Measurements from ENCODE around the gene C16orf46.

Gene C16orf46

GRCh38 chr16:81073560-81074330, 3.3 kb downstream of the C16orf46 start:
- peak; percentile 46 for DNase-seq (ENCODE audit: low read depth, low spot score)
- H3K9ac ChIP-seq (ENCODE audit: insufficient read length, low read depth) = no peak overlapping the region
- H3K27me3 ChIP-seq (ENCODE audit: insufficient read depth, insufficient read length) = no peaks in the 10 kb centered on the region
- H3K4me1 ChIP-seq (ENCODE audit: insufficient read depth, insufficient read length) = peaks cover 3% of the 10 kb centered on the region
- H3K4me3 ChIP-seq (ENCODE audit: insufficient read length, low read depth) = no peak overlapping the region
- no peak for TF ChIP-seq YY1 (IDR thresholded peaks at IDR 0.05; ENCODE audit: insufficient read depth, insufficient read length)
- no peak for TF ChIP-seq SUZ12 (IDR thresholded peaks at IDR 0.05; ENCODE audit: extremely low read depth, insufficient read depth, insufficient read length)
- TF ChIP-seq ZNF274 (IDR thresholded peaks at IDR 0.05; ENCODE audit: low read depth, low read length) = no peak
- no peaks in the 10 kb centered on the region; the same call in 1 of the 2 replicates for H3K9me3 ChIP-seq (ENCODE audit: insufficient read depth, low read length)
- no peaks in the 10 kb centered on the region for H3K36me3 ChIP-seq (ENCODE audit: insufficient read depth, insufficient read length, low read length)

- no peak for DNase-seq (ENCODE audit: low read depth, low spot score)
- no peaks in the 10 kb centered on the region for H3K36me3 ChIP-seq (ENCODE audit: insufficient read depth, insufficient read length, low read length)
- H3K9ac ChIP-seq (ENCODE audit: insufficient read length, low read depth) = no peak overlapping the region
- no peaks in the 10 kb centered on the region; the same call in 1 of the 2 replicates for H3K9me3 ChIP-seq (ENCODE audit: insufficient read depth, low read length)
- no peaks in the 10 kb centered on the region for H3K27me3 ChIP-seq (ENCODE audit: insufficient read depth, insufficient read length)
- no peak for TF ChIP-seq YY1 (IDR thresholded peaks at IDR 0.05; ENCODE audit: insufficient read depth, insufficient read length)
- no peak for TF ChIP-seq SUZ12 (IDR thresholded peaks at IDR 0.05; ENCODE audit: extremely low read depth, insufficient read depth, insufficient read length)
- TF ChIP-seq ZNF274 (IDR thresholded peaks at IDR 0.05; ENCODE audit: low read depth, low read length) = no peak
- no peak overlapping the region for H3K4me3 ChIP-seq (ENCODE audit: insufficient read length, low read depth)
- H3K4me1 ChIP-seq (ENCODE audit: insufficient read depth, insufficient read length) = no peaks in the 10 kb centered on the region
Measured at GRCh38 chr16:81071805-81072204, 5.2 kb downstream of the C16orf46 start.

DNA sequence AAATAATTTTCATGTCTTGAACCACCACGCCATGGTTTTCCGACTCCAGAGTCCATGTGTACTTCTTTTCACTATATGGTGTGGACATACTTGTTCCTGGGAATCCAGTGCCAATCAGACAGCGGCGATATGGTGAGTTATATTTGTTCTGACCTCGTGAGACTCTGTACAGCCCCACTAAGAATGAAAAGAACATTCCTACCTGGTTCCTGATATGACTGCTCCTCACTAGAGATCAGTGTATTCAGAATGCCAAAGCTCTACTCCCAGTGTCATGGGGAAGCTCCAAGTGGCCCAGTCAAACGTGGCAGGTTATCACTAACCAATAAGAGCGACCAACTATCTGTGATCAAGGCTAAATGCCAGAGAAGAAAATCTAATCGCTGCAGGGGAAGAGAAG, 6.1 kb downstream of the C16orf46 start:
- Histone ChIP-seq H3K27me3 (ENCODE audit: insufficient read depth, insufficient read length) (no peaks in the 10 kb centered on the region), H3K4me1 (ENCODE audit: insufficient read depth, insufficient read length) (no peaks in the 10 kb centered on the region), H3K36me3 (ENCODE audit: insufficient read depth, insufficient read length, low read length) (no peaks in the 10 kb centered on the region), H3K9me3 (ENCODE audit: insufficient read depth, low read length) (no peaks in the 10 kb centered on the region; the same call in 1 of the 2 replicates), H3K4me3 (ENCODE audit: insufficient read length, low read depth) (no peak overlapping the region), H3K9ac (ENCODE audit: insufficient read length, low read depth) (no peak overlapping the region)
- no peak for TF ChIP-seq YY1 (IDR thresholded peaks at IDR 0.05; ENCODE audit: insufficient read depth, insufficient read length)
- no peak for TF ChIP-seq ZNF274 (IDR thresholded peaks at IDR 0.05; ENCODE audit: low read depth, low read length)
- TF ChIP-seq SUZ12 (IDR thresholded peaks at IDR 0.05; ENCODE audit: extremely low read depth, insufficient read depth, insufficient read length) = no peak
- no peak for DNase-seq (ENCODE audit: low read depth, low spot score)

DNA sequence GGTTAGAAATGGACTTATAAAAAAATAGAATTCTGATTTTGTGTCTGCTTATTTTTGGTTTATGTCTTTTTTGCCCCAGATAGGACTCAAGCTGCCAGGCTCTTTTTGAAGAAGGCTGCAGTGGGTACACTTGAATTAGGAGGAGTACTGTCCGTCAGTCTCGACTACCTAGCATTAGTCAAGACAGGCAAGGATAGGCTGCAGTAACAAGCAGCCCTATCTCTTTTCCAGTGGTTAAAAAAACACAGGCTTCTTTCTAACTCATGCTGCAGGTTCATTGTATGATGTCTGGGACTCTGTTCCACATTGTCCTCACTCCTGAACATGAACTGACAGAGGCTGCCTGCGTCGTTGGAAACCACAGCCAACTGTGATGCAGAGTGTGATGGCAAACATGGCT, 8.0 kb downstream of the C16orf46 start:
- Histone ChIP-seq H3K9ac (ENCODE audit: insufficient read length, low read depth) (no peak overlapping the region), H3K4me1 (ENCODE audit: insufficient read depth, insufficient read length) (no peaks in the 10 kb centered on the region), H3K36me3 (ENCODE audit: insufficient read depth, insufficient read length, low read length) (no peaks in the 10 kb centered on the region), H3K9me3 (ENCODE audit: insufficient read depth, low read length) (no peaks in the 10 kb centered on the region; the same call in 1 of the 2 replicates), H3K27me3 (ENCODE audit: insufficient read depth, insufficient read length) (no peaks in the 10 kb centered on the region), H3K4me3 (ENCODE audit: insufficient read length, low read depth) (no peak overlapping the region)
- no peak for DNase-seq (ENCODE audit: low read depth, low spot score)
- no peak for TF ChIP-seq ZNF274 (IDR thresholded peaks at IDR 0.05; ENCODE audit: low read depth, low read length)
- TF ChIP-seq YY1 (IDR thresholded peaks at IDR 0.05; ENCODE audit: insufficient read depth, insufficient read length) = no peak
- no peak for TF ChIP-seq SUZ12 (IDR thresholded peaks at IDR 0.05; ENCODE audit: extremely low read depth, insufficient read depth, insufficient read length)

DNA sequence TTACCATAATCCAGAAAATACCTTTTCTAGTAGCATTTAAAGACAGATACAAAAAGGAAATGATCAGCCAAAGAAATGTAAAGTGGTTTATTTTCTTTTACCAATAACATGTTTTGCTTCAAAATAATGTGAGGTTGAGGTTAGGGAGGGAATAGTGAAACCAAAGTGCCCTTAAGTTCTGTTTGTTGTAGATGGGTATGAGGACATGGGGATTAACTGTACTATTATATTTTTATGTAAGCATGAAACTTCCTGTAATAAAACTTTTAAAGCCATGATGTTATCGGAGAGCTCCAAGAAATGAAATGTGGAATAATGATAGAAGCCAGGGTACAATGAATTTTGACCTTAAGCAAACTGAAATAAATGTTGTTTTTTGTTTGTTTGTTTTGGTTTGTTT, 9.9 kb downstream of the C16orf46 start:
- Histone ChIP-seq H3K9ac (ENCODE audit: insufficient read length, low read depth) (no peak overlapping the region), H3K4me1 (ENCODE audit: insufficient read depth, insufficient read length) (no peaks in the 10 kb centered on the region), H3K27me3 (ENCODE audit: insufficient read depth, insufficient read length) (no peaks in the 10 kb centered on the region), H3K4me3 (ENCODE audit: insufficient read length, low read depth) (no peak overlapping the region), H3K36me3 (ENCODE audit: insufficient read depth, insufficient read length, low read length) (no peaks in the 10 kb centered on the region), H3K9me3 (ENCODE audit: insufficient read depth, low read length) (no peaks in the 10 kb centered on the region; the same call in 1 of the 2 replicates)
- TF ChIP-seq YY1 (IDR thresholded peaks at IDR 0.05; ENCODE audit: insufficient read depth, insufficient read length) = no peak
- TF ChIP-seq SUZ12 (IDR thresholded peaks at IDR 0.05; ENCODE audit: extremely low read depth, insufficient read depth, insufficient read length) = no peak
- no peak for TF ChIP-seq ZNF274 (IDR thresholded peaks at IDR 0.05; ENCODE audit: low read depth, low read length)
- DNase-seq (ENCODE audit: low read depth, low spot score) = no peak

- no peaks in the 10 kb centered on the region for H3K36me3 ChIP-seq (ENCODE audit: insufficient read depth, insufficient read length, low read length)
- H3K9ac ChIP-seq (ENCODE audit: insufficient read length, low read depth) = no peak overlapping the region
- no peaks in the 10 kb centered on the region for H3K27me3 ChIP-seq (ENCODE audit: insufficient read depth, insufficient read length)
- no peak for DNase-seq (ENCODE audit: low read depth, low spot score)
- H3K4me3 ChIP-seq (ENCODE audit: insufficient read length, low read depth) = no peak overlapping the region
- no peaks in the 10 kb centered on the region; the same call in 1 of the 2 replicates for H3K9me3 ChIP-seq (ENCODE audit: insufficient read depth, low read length)
- peaks cover 2% of the 10 kb centered on the region for H3K4me1 ChIP-seq (ENCODE audit: insufficient read depth, insufficient read length)
- TF ChIP-seq ZNF274 (IDR thresholded peaks at IDR 0.05; ENCODE audit: low read depth, low read length) = no peak
- no peak for TF ChIP-seq YY1 (IDR thresholded peaks at IDR 0.05; ENCODE audit: insufficient read depth, insufficient read length)
- no peak for TF ChIP-seq SUZ12 (IDR thresholded peaks at IDR 0.05; ENCODE audit: extremely low read depth, insufficient read depth, insufficient read length)
Measured at GRCh38 chr16:81066681-81067080, 10.4 kb downstream of the C16orf46 start.

GRCh38 chr16:81061871-81062608, 15.0 kb downstream of the C16orf46 start:
- no peak overlapping the region for H3K9ac ChIP-seq (ENCODE audit: insufficient read length, low read depth)
- DNase-seq (ENCODE audit: low read depth, low spot score) = no peak

More at GRCh38 chr16:81061871-81062608, 15.0 kb downstream of the C16orf46 start:
- H3K27me3 ChIP-seq (ENCODE audit: insufficient read depth, insufficient read length) = no peaks in the 10 kb centered on the region
- no peaks in the 10 kb centered on the region for H3K36me3 ChIP-seq (ENCODE audit: insufficient read depth, insufficient read length, low read length)
- no peaks in the 10 kb centered on the region for H3K9me3 ChIP-seq (ENCODE audit: insufficient read depth, low read length)
- peaks cover 5% of the 10 kb centered on the region for H3K4me1 ChIP-seq (ENCODE audit: insufficient read depth, insufficient read length)
- TF ChIP-seq ZNF274 (IDR thresholded peaks at IDR 0.05; ENCODE audit: low read depth, low read length) = no peak
- no peak for TF ChIP-seq SUZ12 (IDR thresholded peaks at IDR 0.05; ENCODE audit: extremely low read depth, insufficient read depth, insufficient read length)
- no peak for TF ChIP-seq YY1 (IDR thresholded peaks at IDR 0.05; ENCODE audit: insufficient read depth, insufficient read length)
- no peak overlapping the region for H3K4me3 ChIP-seq (ENCODE audit: insufficient read length, low read depth)

Data from NT2/D1 (cell line).